Testis (tissue), 2 donors: ENCODE data around the gene RGS6.

Source experiments
- POLR2A ChIP-seq: fragments of 450-650 bp; IDR thresholded peaks from one replicate; pipeline ENCODE4 v1.6.1; 2017; ENCODE audit warnings: antibody characterized with exemption, mild to moderate bottlenecking, moderate library complexity
- TF ChIP-seq, protein P1 (sequence below), 3 experiments: fragments of 450-650 bp in 2 of 3; fragments of 200-600 bp in 1 of 3; sonication (generic) in 1 of 3; IDR thresholded peaks; one replicate each; pipeline ENCODE4 v1.5.1; 2016 to 2019; ENCODE audit warnings: antibody characterized with exemption in 3 of 3, mild to moderate bottlenecking in 2 of 3, moderate library complexity in 1 of 3

DNA sequence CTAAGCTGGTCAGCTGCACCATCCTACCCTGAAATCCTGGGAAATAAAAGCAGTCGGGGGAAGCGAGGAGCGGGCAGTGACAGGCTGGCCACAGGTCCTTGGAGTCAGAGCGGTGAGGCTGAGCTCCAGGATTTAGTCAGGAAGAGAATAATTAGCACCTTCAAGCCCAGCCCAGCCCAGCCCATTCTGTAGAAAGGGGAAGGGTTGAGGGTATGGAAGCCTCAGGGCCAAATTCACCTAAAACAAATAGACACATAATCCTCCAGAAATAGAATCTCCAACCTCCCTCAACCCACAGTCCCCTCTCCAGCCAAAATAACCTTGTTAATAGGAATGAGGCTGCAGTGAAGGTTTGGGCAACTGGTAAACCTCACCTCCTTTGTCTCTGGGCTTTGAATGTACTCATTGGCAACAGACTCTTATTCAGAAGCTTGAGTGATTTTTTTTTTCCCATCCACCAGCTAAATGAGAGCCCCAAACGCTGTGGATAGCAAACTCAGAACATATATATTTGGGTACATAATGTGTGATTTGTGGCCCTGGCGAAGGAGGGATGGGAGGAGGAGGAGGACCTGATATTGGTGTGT, 627.5 kb downstream of the RGS6 start:
- TF ChIP-seq, protein P1, sequence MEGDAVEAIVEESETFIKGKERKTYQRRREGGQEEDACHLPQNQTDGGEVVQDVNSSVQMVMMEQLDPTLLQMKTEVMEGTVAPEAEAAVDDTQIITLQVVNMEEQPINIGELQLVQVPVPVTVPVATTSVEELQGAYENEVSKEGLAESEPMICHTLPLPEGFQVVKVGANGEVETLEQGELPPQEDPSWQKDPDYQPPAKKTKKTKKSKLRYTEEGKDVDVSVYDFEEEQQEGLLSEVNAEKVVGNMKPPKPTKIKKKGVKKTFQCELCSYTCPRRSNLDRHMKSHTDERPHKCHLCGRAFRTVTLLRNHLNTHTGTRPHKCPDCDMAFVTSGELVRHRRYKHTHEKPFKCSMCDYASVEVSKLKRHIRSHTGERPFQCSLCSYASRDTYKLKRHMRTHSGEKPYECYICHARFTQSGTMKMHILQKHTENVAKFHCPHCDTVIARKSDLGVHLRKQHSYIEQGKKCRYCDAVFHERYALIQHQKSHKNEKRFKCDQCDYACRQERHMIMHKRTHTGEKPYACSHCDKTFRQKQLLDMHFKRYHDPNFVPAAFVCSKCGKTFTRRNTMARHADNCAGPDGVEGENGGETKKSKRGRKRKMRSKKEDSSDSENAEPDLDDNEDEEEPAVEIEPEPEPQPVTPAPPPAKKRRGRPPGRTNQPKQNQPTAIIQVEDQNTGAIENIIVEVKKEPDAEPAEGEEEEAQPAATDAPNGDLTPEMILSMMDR (IDR thresholded peaks at IDR 0.05), result no peak
- TF ChIP-seq POLR2A, result no peak
